Cardiac septum (tissue), 1 donor: ENCODE results near the gene NDUFB2. TPM values are rescaled to one million over a fixed set of nuclear protein-coding genes. Genes with fewer than 3 reads are reported as not detected.

Source experiments
- DNase-seq: peaks from one replicate; pipeline ENCODE4 v3.0.0-alpha.2; 2020; ENCODE audit warnings: low spot score
- intact Hi-C: fragments of 100-400 bp; cut with DNase I; formaldehyde crosslinking; loops from one replicate; pipeline ENCODE4 v1.14.0; 2022
- total RNA-seq: library from RNA; stranded (reverse); fragmentation: NEBNext Ultra II Directional; extraction: Animal tissue kit (Norgen Biotek cat#: 25700); gene quantifications from one replicate; pipeline ENCODE4 v1.2.1, GENCODE V29; 2021
- donor health status: DM: no; HTN: no; CAD: no.

NDUFB2 gene
- total RNA-seq, 1 donor from 2014 or later, result 505 TPM

- no peak for DNase-seq
- intact Hi-C loops, result loop anchor here (10.0 kb wide), 1 partner anchor 104 kb away; no protein-coding TSS in a partner anchor
Observed at GRCh38 chr7:140670343-140670935, 26.1 kb upstream of the NDUFB2 start.

DNA sequence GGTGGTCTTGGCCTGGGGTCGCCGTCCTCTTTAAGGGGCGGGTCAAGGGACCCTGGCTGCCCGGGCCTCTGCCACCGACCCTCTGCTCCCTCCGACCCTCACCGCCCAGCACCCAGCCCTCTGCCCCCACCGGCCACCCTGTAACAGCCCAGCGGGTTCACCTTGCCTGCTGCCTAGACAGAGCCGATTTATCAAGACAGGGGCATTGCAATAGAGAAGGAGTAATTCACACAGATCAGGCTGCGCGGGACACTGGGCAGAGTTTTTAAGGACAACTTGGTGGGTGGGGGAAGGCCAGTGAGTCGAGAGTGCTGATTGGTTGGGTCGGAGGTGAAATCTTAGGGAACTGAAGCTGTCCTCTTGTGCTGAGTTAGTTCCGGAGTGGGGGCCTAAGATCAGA is 24.5 kb upstream of the NDUFB2 start:
- intact Hi-C loops, result loop anchor here (10.0 kb wide), 1 partner anchor 103 kb away; no protein-coding TSS in a partner anchor
- no peak for DNase-seq

DNA sequence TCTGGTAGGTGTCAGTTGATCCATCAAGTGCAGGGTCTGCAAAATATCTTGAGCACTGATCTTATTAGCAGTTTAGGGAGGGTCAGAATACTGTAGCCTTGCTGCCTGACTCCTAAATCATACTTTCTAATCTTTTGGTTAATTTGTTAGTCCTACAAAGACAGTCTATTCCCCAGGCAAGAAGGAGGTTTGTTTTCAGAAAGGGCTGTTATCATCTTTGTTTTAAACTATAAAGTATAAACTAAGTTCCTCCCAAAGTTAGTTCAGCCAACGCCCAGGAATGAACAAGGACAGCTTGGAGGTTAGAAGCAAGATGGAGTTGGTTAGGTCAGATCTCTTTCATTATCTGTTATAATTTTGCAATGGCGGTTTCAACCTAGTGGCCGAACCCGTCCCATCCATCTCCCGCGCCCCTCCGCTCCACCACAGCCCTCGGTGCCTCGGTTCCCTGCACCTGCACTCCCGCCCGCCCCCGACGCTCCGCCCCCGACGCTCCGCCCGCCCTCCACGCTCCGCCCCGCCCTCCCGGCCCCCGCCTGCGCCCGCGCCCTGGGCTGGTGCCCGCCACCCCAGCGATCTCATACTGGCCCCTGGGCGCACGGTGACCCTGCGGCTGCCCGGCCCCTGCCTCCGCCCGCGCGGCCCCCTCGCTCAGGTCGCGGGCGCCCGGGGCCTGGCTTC is 24.0 kb upstream of the NDUFB2 start, which contains the start of gene ADCK2:
Gene ADCK2, plus strand, starts transcription at position 564 of the 681 bp plus-strand sequence. CDS start 386 bp downstream, outside the sequence.
- intact Hi-C loops, result loop anchor here (10.0 kb wide), 1 partner anchor 102 kb away; no protein-coding TSS in a partner anchor
- peak; percentile 81 for DNase-seq

GRCh38 chr7:140673063-140673773 is 23.3 kb upstream of the NDUFB2 start:
- no peak for DNase-seq
- intact Hi-C loops, result loop anchor here (10.0 kb wide), 1 partner anchor 102 kb away; no protein-coding TSS in a partner anchor

GRCh38 chr7:140673774-140674155 is 22.7 kb upstream of the NDUFB2 start:
- no peak for DNase-seq
- intact Hi-C loops, result loop anchor here (1.0 to 10.0 kb wide), 2 partner anchors 24 to 101 kb away; no protein-coding TSS in a partner anchor

DNA sequence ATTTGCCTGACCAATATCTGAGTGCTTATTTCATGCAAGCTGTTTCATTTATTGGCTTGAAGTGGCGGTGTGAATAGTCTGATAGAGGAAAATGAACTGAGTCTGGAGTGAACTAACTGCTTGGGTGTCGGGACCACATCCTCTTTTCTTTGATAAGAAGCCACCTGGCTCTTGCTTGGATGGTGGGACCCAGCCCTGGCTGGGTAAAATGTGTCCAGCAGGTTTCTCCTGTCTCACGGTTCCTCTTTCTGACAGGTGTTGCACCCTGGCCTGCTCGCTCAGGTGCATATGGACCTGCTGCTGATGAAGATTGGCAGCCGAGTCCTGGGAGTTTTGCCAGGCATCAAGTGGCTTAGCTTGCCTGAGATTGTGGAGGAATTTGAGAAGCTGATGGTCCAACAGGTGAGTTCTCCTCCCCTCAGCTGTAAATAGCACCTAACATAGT is 22.1 kb upstream of the NDUFB2 start:
- intact Hi-C loops, result loop anchor here (1.0 to 10.0 kb wide), 2 partner anchors 23 to 100 kb away; no protein-coding TSS in a partner anchor

DNA sequence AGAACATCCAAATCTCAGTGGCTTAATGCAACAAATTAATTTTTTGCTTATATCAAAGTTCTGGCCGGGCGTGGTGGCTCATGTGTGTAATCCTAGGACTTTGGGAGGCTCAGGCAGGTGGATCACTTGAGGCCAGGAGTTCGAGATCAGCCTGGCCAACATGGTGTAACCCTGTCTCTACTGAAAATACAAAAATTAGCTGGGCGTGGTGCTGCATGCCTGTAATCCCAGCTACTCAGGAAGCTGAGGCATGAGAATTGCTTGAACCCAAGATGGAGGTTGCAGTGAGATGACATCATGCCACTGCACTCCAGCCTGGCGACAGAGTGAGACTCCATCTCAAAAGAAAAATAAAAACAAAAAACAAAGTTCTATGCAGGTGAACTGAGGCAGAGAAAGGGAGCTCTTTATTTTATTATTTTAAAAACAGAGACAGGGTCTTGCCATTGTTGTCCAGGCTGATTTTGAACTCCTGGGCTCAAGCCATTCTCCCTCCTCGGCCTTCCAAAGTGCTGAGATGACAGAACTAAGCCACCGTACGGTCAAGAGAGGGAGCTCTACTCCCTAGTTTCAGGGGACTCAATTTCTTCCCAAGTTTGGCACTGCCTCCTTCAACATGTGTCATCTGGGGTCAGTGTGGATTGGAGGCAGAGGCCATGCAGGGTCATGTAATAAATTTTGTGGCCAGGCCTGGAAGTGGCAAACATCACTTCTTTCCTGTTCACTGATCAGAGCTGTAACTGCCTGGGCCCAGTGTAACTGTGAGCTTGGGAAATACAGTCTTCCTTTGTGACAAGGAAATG is 21.4 kb upstream of the NDUFB2 start:
- DNase-seq, result no peak
- intact Hi-C loops, result loop anchor here (1.0 to 10.0 kb wide), 2 partner anchors 22 to 100 kb away; no protein-coding TSS in a partner anchor

More for the DNA sequence above, 22.1 kb upstream of the NDUFB2 start:
- no peak for DNase-seq

GRCh38 chr7:140675726-140676125 is 20.8 kb upstream of the NDUFB2 start:
- DNase-seq, result no peak
- intact Hi-C loops, result loop anchor here (10.0 kb wide), 1 partner anchor 99 kb away; no protein-coding TSS in a partner anchor

DNA sequence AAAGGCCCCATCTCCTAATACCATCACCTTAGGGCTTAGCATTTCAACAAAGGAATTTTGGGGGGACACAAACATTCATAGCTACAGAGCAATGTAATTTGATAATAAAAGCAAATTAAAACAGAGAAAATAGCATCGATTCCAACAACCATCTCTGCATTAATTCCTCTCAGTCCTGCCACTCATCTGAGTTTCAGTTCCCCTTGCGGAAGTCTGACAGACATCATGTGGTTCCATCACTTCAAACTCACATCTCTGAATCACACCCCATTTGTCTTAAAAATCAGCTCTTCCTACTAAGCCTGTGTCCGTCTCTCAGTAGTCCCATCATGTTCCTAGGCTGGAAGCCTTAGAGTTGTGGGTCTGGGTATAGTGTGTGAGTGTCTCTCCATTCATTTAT is 20.2 kb upstream of the NDUFB2 start:
- intact Hi-C loops, result loop anchor here (10.0 kb wide), 1 partner anchor 98 kb away; no protein-coding TSS in a partner anchor
- DNase-seq, result peak; percentile 10

- intact Hi-C loops, result loop anchor here (10.0 kb wide), 1 partner anchor 98 kb away; no protein-coding TSS in a partner anchor
Observed at GRCh38 chr7:140676956-140677355, 19.6 kb upstream of the NDUFB2 start.

DNA sequence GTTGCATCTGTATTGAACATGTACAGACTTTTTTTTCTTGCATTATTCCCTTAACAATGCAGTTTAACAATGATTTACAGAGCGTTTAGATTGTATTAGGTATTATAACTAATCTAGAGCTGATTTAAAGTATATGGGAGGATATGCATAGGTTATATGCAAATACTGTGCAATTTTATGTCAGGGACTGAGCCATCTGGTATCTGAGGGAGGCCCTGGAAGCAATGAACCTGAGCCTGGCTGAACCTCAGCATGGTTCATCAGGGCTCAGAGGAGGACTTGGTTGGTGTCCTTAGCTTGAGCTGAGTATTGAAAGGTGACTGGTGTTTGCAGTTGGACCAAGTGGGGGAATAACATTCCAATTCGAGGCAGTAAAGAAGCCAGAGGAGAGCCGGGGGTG is 19.0 kb upstream of the NDUFB2 start:
- DNase-seq, result no peak
- intact Hi-C loops, result loop anchor here (10.0 kb wide), 1 partner anchor 97 kb away; no protein-coding TSS in a partner anchor

More at GRCh38 chr7:140676956-140677355, 19.6 kb upstream of the NDUFB2 start:
- DNase-seq, result peak; percentile 41

DNA sequence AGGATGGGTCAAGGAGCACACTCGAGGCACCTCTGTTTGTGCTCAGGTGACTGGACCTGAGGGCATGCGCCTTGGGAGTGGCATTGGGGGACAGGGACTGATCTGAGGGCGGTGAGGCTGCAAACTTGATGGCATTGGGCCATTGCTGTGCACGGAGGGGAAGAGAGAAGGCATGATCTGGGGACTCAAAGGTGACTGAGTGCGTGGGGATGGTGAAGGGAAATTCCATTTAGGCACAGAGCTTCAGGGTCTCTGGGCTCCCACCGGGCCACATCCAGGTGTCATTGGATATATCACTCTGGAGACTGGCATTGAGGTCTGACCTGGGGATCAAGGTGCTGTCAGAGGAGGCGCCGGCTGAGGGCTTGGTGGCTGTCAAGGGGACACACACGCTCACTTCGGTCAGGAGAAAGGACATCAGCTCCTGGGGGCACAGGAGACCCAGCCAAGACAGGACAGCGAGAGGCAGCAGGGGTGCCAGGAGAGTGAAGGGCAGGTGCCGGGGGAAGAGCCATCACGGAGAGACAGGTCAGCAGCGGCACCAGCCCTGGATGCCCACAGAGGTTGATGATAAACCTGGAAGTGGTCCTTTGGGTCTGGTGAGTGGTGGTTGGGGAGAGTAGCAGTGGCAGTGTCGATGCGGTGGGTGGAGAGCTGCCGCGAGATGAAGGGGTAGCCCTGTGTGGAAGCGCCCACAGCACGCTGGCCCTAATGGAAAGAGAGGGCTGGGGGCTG is 18.3 kb upstream of the NDUFB2 start:
- intact Hi-C loops, result loop anchor here (10.0 kb wide), 1 partner anchor 97 kb away; no protein-coding TSS in a partner anchor
- peak; percentile 55 for DNase-seq

GRCh38 chr7:140678816-140679130 is 17.7 kb upstream of the NDUFB2 start:
- intact Hi-C loops, result loop anchor here (10.0 kb wide), 1 partner anchor 96 kb away; no protein-coding TSS in a partner anchor
- peak; percentile 58 for DNase-seq

- DNase-seq, result no peak
- intact Hi-C loops, result loop anchor here (10.0 kb wide), 1 partner anchor 96 kb away; no protein-coding TSS in a partner anchor
Observed at GRCh38 chr7:140679186-140679585, 17.3 kb upstream of the NDUFB2 start.

DNA sequence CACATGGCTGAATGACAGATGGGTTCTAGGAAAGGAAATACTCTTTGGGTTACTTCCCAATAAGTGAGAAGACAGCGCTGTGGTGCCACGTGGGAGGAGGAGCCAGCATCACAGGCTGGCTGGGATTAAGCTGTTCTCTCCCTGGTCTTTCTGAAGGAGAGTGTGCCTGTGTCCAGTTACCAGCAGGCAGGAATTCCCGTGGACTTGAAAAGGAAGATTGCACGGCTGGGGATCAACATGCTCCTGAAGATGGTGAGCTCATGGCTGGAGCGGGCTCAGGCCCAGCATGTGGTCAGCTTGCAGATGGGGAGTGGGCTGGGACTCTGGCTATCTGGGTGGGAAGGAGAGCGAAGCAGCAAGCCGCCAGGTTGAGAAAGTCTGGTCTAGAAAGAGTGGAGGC is 15.6 kb upstream of the NDUFB2 start:
- peak; percentile 66 for DNase-seq
- intact Hi-C loops, result no loop called here

- intact Hi-C loops, result no loop called here
- no peak for DNase-seq
Observed at GRCh38 chr7:140681766-140682165, 14.7 kb upstream of the NDUFB2 start.

- peak; percentile 27 for DNase-seq
- intact Hi-C loops, result no loop called here
Observed at GRCh38 chr7:140683657-140684056, 12.9 kb upstream of the NDUFB2 start.
